NCI-H2029 treated with DMSO at 0.1 percent for 48 hours (cell line): ENCODE results near the gene AKR1C1.
"Not testable (repeated sequence)": the region's sequence is repeated elsewhere in the genome, so short reads cannot be mapped to it uniquely, and the experiment has no call there.

ENCODE experiments used
- DNase-seq: peaks from one replicate; lab custom pipeline; 2025; lab: John Stamatoyannopoulos, UW

AKR1C1 gene

DNA sequence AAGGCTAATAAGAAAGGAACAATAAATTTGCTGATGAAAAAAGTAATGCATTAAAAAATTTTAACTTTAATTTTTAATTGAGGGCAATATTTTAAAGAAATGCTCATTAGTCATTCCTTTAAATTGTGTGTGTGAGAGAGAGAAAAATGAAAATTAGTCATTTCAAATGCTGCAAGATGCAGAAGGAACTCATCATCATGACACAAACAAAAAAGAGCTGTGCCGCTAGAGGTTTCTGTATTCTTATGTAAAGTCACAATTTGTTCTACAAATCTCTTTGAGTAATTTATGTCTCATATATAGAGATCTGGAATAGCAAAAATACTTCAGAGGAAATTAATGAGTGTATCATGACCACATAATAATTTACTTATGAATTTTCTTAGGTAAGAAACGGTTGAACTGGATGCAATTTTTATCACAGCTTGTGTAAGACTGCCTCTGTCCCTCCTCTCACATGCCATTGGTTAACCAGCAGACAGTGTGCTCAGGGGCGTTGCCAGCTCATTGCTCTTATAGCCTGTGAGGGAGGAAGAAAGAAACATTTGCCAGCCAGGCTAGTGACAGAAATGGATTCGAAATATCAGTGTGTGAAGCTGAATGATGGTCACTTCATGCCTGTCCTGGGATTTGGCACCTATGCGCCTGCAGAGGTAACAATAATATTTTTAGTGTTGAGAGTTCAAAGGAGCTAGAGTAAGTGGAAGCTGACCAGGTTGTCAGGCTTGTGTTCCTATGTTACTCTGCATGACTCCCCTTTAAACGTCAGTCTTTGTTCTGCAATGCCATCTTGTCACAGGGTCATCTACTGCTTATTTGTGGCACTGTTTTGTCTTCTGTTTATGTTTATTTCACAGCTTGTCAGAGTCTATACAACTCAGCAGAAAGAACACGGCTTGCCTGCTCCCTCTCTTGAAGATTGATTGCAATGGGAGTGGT, at the start of gene AKR1C1:
Gene AKR1C1 (plus strand): TSS at position 540 of the 939 bp plus-strand sequence. CDS start 30 bp downstream, at position 570.
- DNase-seq = not testable (repeated sequence)

DNA sequence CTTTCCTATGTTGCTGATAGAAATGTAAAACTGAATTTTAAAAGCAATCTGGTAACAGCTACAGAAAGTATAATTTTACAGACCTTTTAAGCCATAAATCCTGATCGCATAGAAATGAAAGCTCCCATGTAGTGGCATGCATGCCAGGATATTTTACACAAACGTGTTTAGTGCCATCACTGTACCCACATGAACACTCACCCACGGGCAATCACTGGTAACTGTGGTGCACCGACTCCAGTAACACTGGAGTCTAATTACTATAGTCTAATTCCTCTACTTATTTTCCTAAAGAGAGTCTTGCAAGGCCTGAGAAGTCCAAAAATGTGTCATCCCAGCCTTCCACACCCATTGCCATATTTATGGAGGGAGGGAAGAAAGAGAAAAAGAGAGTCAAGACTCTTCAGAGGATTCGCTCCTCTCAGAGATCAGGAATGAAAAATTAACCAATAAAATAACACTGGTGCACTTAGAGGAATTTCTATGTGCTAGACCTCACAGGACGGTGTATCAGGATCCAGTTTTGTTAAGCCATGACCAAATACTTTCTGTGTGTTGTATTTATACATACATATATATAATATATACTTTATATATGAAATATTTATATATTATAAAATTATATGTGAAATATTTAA, 48.9 kb upstream of the AKR1C1 start:
- DNase-seq = no peak

DNA sequence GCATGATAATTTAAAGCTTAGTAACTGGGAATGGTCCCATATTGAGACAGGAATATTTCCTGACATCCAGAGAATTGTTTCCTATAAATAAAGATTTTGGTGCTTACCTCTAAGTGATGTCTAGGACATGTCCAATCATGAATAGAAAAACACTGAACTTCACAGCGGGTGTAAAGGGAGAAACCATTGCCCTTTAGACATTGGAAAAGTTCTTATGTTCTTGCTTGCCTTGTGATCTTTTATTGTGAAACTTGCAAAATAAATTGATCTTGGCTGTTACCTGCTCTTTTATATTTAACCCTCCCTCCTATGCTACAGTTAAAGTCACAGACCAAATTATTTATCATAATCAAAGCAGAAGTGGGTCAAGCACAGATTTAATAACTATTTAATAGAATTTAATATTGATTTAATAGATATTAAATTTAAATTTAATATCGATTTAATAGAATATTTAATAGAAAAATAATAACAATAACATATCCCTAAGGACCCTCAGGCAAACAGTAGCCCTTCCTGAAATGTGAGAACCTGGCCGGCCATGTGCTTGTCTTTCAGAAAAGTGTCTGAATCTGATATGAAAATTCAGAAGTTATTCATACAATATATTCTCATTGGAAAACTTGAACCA, 47.0 kb upstream of the AKR1C1 start:
- no peak for DNase-seq

GRCh38 chr10:4918236-4918635, 45.0 kb upstream of the AKR1C1 start:
- no peak for DNase-seq

DNA sequence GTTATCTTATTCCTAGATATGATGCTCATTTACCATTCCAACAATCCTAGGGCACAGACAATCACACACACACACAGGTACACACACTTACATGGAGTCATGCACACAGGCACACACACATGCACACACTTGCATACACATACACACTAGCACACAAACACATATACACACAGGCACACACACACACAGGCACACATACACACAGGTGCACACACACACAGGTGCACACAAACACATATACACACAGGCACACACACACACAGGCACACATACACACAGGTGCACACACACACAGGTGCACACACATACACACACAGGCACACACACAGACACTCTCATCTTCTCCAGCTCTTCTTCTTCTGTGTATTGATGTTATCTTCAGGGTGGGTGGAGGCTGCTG, 38.7 kb upstream of the AKR1C1 start:
- not testable (repeated sequence) for DNase-seq

- DNase-seq = no peak
Observed at GRCh38 chr10:4926400-4926799, 36.8 kb upstream of the AKR1C1 start.

GRCh38 chr10:4931587-4931986, 31.6 kb upstream of the AKR1C1 start:
- DNase-seq = no peak

DNA sequence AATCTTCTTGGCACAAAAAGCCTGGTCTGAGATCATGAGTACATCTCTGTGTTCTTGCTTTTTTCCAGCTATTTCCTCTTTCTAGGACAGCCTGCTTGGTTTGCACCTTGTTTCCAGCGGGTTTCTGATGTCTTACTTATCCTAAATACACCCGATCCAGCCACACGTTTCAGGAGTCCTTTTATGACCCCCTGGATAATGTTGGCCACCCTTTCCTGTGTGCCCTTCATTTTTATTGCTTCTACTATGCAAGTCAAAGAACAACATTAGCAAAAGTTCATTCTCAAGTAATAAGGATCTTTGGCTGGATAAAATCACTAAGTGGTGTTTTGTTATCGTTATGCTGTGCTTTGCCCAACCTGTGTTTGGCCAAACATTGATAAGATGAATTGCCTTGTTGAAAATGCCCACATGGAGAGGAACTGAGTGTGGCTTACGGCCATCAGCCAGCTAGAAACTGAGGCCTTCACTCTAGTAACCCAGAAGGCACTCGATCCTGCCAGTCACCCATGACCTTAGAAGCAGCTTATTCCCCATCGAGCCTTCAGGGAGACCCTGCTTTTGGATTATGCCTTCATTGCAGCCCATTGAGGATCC, 28.7 kb upstream of the AKR1C1 start:
- DNase-seq = no peak

DNA sequence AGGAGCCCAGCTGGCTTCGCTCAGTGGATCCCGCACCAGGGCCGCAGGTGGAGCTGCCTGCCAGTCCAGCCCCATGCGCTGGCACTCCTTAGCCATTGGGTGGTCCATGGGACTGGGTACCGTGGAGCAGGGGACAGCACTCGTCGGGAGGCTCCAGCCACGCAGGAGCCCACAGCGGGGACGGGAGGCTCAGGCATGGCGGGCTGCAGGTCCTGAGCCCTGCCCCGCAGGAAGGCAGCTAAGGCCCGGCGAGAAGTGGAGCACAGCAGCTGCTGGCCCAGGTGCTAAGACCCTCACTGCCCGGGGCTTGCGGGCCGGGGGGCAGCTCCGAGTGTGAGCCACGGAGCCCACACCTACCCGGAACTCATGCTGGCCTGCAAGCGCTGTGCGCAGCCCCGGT, 25.9 kb upstream of the AKR1C1 start:
- no peak for DNase-seq

- no peak for DNase-seq
Observed at GRCh38 chr10:4939224-4940072, 23.8 kb upstream of the AKR1C1 start.

DNA sequence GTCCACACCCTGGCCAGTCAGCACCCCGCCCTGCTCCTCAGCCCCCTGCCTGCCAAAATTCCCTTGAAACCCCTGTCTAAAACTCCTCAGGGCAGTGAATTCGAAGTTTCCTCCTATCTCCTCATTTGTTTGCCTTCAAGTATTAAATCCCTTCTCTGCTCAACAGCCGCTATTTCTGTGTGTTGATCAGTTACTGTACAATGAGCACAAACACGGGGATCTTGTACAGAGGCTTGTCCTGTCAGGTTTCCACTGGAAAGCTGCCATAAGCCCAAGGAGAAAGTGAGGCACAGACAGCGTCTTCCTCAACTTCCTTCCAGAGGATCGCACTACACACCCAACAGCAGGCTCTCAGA, 23.2 kb upstream of the AKR1C1 start:
- not testable (repeated sequence) for DNase-seq

DNA sequence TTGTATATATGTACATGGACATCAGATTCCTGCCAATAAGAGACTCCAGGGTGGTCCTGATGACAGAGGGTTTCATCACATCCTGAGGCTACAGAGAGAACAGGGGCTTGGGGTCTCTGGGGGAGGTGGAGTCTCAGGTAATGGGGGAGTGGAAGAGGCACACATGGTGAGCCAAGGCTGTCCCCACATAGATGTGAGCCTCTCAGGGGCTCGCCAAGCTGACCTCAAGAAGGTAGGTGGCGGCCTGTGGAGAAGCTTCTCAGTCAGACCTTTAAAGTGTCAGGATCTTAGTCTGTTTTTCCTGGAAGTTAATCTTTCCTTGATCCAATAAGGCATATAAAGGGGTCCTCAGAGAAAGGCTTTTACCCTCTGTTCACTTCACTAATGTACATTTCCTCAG, 22.3 kb upstream of the AKR1C1 start:
- not testable (repeated sequence) for DNase-seq

DNA sequence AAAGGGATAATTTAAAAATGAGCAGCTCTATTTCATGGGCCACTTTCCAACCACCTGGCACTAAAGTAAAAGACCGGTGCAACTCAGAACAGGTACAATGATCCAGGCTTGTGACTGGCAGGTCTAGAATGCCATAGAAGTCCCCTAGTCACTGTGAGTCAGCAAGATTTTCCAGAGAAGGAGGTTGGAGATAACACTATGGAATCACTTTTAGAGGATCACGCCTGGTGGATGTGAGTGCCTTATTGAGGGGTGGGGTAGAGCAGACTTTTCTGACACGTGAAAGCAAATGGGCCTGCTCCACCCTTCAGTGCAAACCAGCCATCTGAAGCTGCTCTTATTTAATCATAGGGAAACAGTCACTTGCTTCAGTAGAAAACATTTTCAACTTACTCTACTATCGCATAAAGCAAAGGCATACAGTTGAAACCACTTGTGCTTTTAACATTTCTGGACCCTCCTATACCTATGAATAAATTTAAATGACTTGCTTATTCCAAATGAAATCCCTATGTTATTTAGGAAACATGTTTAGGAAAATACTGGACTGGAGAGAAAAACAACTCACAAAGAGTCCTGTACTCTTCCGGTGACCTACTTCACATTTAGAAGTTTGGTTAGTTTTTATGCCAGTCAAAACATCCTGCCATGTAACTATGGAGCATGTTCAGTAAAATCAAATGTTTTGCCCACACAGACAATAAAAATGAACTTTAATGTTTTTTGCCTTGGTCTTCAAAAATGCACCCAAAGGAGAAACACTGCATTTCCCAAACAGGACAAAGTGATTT, 21.5 kb upstream of the AKR1C1 start:
- no peak for DNase-seq

DNA sequence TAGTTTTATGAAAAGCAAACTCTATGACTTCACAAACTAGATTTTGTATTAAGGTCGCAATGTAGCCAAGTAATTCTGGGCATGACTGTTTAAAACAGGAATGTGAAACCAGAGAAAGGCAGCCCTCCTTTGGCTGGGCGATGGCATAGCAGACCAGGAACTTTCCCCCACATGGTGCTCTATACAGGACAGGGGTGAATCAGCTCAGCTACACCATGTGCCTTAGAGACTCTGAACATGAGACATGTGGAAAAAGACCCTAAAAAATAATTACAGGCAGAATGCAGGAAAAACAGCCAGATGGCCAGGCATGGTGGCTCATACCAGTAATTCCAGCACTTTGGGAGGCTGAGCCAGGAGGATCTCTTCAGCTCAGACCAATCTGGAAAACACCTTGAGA, 20.3 kb upstream of the AKR1C1 start:
- not testable (repeated sequence) for DNase-seq

DNA sequence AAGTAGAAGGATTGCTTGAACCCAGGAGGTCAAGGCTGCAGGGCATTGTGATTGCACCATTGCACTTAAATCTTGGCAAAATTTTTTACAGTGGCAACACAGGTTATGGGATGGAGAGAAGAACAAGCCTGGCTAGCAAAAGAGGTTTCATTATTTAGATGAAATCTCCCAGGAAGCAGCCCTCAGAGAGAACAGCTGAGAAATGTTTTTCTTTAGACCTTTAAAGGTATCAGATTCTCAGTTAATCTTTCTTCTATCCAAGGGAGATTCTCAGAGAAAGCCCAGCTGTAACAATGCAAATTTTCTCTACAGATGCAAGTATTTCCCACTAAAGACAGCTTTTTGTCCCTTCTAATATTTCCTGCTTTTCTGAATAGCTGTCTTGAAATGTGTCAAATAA, 19.8 kb upstream of the AKR1C1 start:
- not testable (repeated sequence) for DNase-seq

GRCh38 chr10:4943821-4944220, 19.4 kb upstream of the AKR1C1 start:
- no peak for DNase-seq

GRCh38 chr10:4944841-4945240, 18.4 kb upstream of the AKR1C1 start:
- DNase-seq = no peak

DNA sequence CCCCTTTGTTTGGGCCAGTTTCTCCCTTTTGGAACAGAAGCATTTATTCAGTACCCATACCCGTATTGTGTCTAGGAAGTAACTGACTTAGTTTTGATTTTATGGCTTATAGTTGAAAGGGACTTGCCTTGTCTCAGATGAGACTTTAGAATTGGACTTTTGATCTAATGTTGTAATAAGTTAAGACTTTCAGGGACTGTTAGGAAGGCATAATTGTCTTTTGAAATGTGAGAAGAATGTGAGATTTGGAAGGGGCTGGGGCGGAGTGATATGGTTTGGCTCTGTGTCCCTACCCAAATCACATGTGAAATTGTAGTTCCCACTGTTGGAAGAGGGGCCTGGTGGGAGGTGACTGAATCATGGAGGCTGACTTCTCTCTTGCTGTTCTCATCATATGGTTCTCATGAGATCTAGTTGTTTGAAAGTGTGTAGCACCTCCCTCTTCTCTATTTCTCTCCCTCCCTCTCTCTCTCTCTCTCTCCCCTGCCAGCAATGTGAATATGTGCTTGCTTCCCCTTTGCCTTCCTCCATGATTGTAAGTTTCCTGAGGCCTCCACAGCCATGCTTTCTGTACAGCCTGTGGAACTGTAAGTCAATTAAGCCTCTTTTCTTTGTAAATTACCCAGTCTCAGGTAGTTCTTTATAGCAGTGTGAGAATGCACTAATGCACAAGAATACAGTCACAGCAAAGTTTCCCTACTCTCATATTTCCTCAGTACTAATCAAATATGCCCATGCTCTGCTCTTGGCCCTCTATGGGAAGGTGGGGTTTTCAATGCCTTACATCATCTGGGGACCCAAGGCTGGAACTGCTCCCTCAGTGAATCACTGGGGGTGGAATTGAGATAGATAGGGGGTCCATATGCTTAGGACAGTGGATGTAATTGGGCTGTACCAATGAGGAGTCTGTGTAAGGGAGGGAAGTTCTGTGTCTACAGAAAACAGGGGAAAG, 17.2 kb upstream of the AKR1C1 start:
- DNase-seq = no peak

DNA sequence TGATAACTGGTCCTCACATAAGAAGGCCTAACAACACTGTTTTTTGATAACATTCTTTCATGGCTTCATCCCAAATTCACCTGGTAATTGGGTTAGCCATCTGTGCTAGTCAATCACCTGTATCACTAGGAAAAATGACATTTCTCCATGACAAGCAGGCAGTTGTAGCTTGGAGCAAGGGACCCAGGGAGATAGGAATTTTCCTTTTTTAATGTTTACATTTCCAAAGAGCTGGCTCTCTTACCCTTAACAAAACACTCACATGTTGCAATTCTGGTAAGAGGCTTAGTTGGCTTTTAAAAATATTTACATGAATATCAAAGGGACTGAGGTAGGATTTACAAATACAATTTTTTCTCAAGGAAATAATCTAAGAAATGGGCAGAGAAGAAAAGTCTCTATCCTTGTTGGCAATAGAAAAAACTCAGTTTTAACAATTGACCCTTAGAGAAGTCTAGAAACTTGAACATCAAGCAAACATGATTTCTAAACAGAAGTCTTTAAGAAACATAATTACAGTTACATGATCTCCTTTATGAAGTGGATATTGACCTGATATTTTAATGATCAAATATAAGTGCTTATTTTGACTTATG, 16.1 kb upstream of the AKR1C1 start:
- no peak for DNase-seq
